Measurements from ENCODE around the gene ELSPBP1.

GRCh38 chr19:47998800-47999199, 4.4 kb downstream of the ELSPBP1 start:
- TF ChIP-seq CTCF (IDR thresholded peaks at IDR 0.05; ENCODE audit: low read depth, low read length, missing input control) (no peak), EGR1 (IDR thresholded peaks at IDR 0.05; ENCODE audit: low read depth in 2 of 2) (no peak), TAF1 (conservative IDR thresholded peaks at IDR 0.05) (no peak), MAX (IDR thresholded peaks at IDR 0.05) (no peak), REST (IDR thresholded peaks at IDR 0.05) (no peak)
